ENCODE measurements around the gene NBAS. TPM values are rescaled to one million over a fixed set of nuclear protein-coding genes. Genes with fewer than 3 reads are reported as not detected.

NBAS gene
- polyA plus RNA-seq, 1 donor from 2014 or later = 31.9 TPM

- TF ChIP-seq SMC3 (conservative IDR thresholded peaks at IDR 0.05; ENCODE audit: poor library complexity) (no peak), TAF1 (IDR thresholded peaks at IDR 0.05; ENCODE audit: low read depth) (no peak), RAD21 (conservative IDR thresholded peaks at IDR 0.05) (no peak), MXI1 (conservative IDR thresholded peaks at IDR 0.05; ENCODE audit: poor library complexity, severe bottlenecking) (no peak), EP300 (conservative IDR thresholded peaks at IDR 0.05; ENCODE audit: poor library complexity, severe bottlenecking) (no peak), POLR2AphosphoS5 (IDR thresholded peaks at IDR 0.05) (no peak)
- TF ChIP-seq, protein P1, sequence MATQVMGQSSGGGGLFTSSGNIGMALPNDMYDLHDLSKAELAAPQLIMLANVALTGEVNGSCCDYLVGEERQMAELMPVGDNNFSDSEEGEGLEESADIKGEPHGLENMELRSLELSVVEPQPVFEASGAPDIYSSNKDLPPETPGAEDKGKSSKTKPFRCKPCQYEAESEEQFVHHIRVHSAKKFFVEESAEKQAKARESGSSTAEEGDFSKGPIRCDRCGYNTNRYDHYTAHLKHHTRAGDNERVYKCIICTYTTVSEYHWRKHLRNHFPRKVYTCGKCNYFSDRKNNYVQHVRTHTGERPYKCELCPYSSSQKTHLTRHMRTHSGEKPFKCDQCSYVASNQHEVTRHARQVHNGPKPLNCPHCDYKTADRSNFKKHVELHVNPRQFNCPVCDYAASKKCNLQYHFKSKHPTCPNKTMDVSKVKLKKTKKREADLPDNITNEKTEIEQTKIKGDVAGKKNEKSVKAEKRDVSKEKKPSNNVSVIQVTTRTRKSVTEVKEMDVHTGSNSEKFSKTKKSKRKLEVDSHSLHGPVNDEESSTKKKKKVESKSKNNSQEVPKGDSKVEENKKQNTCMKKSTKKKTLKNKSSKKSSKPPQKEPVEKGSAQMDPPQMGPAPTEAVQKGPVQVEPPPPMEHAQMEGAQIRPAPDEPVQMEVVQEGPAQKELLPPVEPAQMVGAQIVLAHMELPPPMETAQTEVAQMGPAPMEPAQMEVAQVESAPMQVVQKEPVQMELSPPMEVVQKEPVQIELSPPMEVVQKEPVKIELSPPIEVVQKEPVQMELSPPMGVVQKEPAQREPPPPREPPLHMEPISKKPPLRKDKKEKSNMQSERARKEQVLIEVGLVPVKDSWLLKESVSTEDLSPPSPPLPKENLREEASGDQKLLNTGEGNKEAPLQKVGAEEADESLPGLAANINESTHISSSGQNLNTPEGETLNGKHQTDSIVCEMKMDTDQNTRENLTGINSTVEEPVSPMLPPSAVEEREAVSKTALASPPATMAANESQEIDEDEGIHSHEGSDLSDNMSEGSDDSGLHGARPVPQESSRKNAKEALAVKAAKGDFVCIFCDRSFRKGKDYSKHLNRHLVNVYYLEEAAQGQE (IDR thresholded peaks at IDR 0.05; ENCODE audit: borderline replicate concordance) = no peak
- Histone ChIP-seq H3K36me3 (ENCODE audit: insufficient read depth, low read length) (no peaks in the 10 kb centered on the region), H3K4me3 (ENCODE audit: low read length) (no peak overlapping the region), H3K9me2 (ENCODE audit: insufficient read depth, low read length) (no peaks in the 10 kb centered on the region), H3K9me3 (ENCODE audit: low read length) (no peaks in the 10 kb centered on the region), H3K4me2 (ENCODE audit: low read length) (no peak overlapping the region), H3K9ac (ENCODE audit: low read length) (no peak overlapping the region), H3K27me3 (ENCODE audit: insufficient read depth, low read depth, low read length) (no peaks in the 10 kb centered on the region), H3F3A (ENCODE audit: insufficient read depth, low read length, poor library complexity, severe bottlenecking) (peaks cover 1% of the 10 kb centered on the region), H2AFZ (ENCODE audit: low read depth, low read length) (no peak overlapping the region), H4K20me1 (ENCODE audit: insufficient read depth) (no peaks in the 10 kb centered on the region), H3K79me2 (replicated peaks; ENCODE audit: insufficient read depth, low read length) (no peaks in the 10 kb centered on the region), H3K27ac (ENCODE audit: low read length) (no peak overlapping the region)
Measured at GRCh38 chr2:15566912-15567311, 5.8 kb upstream of the NBAS start.

DNA sequence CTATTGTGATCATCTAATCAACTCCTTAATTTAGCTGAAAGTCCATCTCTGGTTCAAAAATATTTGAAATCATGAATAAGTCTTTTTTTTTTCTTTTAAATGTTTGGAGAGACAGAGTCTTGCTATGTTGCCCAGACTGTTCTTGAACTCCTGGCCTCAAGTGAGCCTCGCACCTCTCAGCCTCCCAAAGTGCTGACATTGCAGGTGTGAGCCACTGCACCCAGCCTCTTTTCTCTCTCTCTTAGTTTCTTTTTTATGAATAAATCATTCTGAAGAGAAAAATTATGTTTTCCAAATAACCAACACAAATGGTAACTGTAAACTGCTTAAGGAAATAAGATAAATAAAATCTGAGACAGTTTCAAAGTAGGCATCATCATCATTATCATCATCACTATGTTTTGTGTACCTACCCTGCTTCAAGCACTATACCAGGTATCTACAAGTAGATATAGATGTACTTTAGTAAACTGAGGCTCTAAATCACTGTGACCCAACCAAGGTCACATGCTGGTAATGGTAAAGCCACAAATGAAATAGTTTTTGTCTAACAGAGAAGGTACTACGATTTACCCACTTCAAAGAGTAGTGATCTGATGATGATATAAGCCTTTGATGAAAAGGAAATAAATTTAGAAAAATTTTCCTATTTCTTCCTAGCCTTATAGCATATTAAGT, 5.0 kb upstream of the NBAS start:
- H3K79me2 ChIP-seq (replicated peaks; ENCODE audit: insufficient read depth, low read length) = no peaks in the 10 kb centered on the region
- TF ChIP-seq POLR2AphosphoS5 (IDR thresholded peaks at IDR 0.05) = no peak
- no peak for TF ChIP-seq TAF1 (IDR thresholded peaks at IDR 0.05; ENCODE audit: low read depth)
- no peaks in the 10 kb centered on the region for H3K27me3 ChIP-seq (ENCODE audit: insufficient read depth, low read depth, low read length)
- H3K4me3 ChIP-seq (ENCODE audit: low read length) = no peak overlapping the region
- no peak overlapping the region for H3K27ac ChIP-seq (ENCODE audit: low read length)
- H4K20me1 ChIP-seq (ENCODE audit: insufficient read depth) = no peaks in the 10 kb centered on the region
- H3K4me2 ChIP-seq (ENCODE audit: low read length) = no peak overlapping the region
- H3K9me2 ChIP-seq (ENCODE audit: insufficient read depth, low read length) = no peaks in the 10 kb centered on the region
- peaks cover 5% of the 10 kb centered on the region for H3F3A ChIP-seq (ENCODE audit: insufficient read depth, low read length, poor library complexity, severe bottlenecking)
- H3K36me3 ChIP-seq (ENCODE audit: insufficient read depth, low read length) = no peaks in the 10 kb centered on the region
- H3K9ac ChIP-seq (ENCODE audit: low read length) = no peak overlapping the region
- H3K9me3 ChIP-seq (ENCODE audit: low read length) = no peaks in the 10 kb centered on the region
- H2AFZ ChIP-seq (ENCODE audit: low read depth, low read length) = no peak overlapping the region

DNA sequence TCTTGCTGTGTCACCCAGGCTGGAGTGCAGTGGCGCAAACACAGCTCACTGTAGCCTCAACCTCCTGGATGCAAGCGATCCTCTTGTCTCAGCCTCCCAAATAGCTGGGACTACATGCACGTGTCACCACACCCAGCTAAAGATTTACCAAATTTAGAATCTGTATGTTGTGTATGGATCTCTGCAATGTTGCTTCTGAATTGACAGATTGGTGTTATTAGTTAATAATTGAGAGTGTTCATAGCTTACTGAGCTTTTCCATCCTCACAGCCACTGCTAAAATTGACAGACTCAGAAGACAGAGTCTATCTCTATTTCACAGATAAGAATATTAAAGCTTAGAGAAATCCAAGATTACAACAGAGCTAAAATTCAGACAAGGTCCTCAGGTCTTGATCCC, 4.3 kb upstream of the NBAS start:
- TF ChIP-seq EP300 (conservative IDR thresholded peaks at IDR 0.05; ENCODE audit: poor library complexity, severe bottlenecking) (no peak), TAF1 (IDR thresholded peaks at IDR 0.05; ENCODE audit: low read depth) (no peak)

More for the DNA sequence above, 4.3 kb upstream of the NBAS start:
- no peaks in the 10 kb centered on the region for H3K27me3 ChIP-seq (ENCODE audit: insufficient read depth, low read depth, low read length)
- no peak overlapping the region for H3K4me2 ChIP-seq (ENCODE audit: low read length)
- H4K20me1 ChIP-seq (ENCODE audit: insufficient read depth) = no peaks in the 10 kb centered on the region
- peaks cover 6% of the 10 kb centered on the region for H3F3A ChIP-seq (ENCODE audit: insufficient read depth, low read length, poor library complexity, severe bottlenecking)
- H3K27ac ChIP-seq (ENCODE audit: low read length) = no peak overlapping the region
- no peak overlapping the region for H3K9ac ChIP-seq (ENCODE audit: low read length)
- no peaks in the 10 kb centered on the region for H3K9me3 ChIP-seq (ENCODE audit: low read length)
- no peaks in the 10 kb centered on the region for H3K36me3 ChIP-seq (ENCODE audit: insufficient read depth, low read length)
- no peaks in the 10 kb centered on the region for H3K9me2 ChIP-seq (ENCODE audit: insufficient read depth, low read length)
- H3K4me3 ChIP-seq (ENCODE audit: low read length) = no peak overlapping the region
- no peak overlapping the region for H2AFZ ChIP-seq (ENCODE audit: low read depth, low read length)
- no peaks in the 10 kb centered on the region for H3K79me2 ChIP-seq (replicated peaks; ENCODE audit: insufficient read depth, low read length)

All from neural cell (in vitro differentiated cells).